Body of pancreas (tissue), 4 donors: ENCODE measurements around the gene TRNP1.

ENCODE experiments used
- CTCF ChIP-seq, 7 experiments: fragments of 450-650 bp in 4 of 7; fragments of 200-600 bp in 3 of 7; sonication (generic) in 3 of 7; IDR thresholded peaks; one replicate each; pipeline ENCODE4 v1.5.1; 2016 to 2019; ENCODE audit warnings: antibody characterized with exemption in 7 of 7
- POLR2A ChIP-seq, 3 donors: fragments of 450-650 bp; IDR thresholded peaks; one replicate each; pipeline ENCODE4 v1.6.1; 2016; ENCODE audit warnings: antibody characterized with exemption in 3 of 3, mild to moderate bottlenecking in 2 of 3

GRCh38 chr1:27042670-27043069 lies 49.2 kb downstream of the TRNP1 start:
- TF ChIP-seq POLR2A (IDR thresholded peaks at IDR 0.05) (no peak), CTCF (IDR thresholded peaks at IDR 0.05) (no peak)
